ENCODE measurements around the gene TIAM1. TPM values are rescaled to one million over a fixed set of nuclear protein-coding genes. Genes with fewer than 3 reads are reported as not detected.

TIAM1 gene
- total RNA-seq, 2 experiments from 2014 or later: 34.9 to 38.5 TPM

- Mint-ChIP-seq H3K4me3 (no peak overlapping the region), H3K27me3 (no peaks in the 10 kb centered on the region), H3K4me1 (ENCODE audit: low read depth) (peaks cover 4% of the 10 kb centered on the region), H3K9me3 (no peaks in the 10 kb centered on the region), H3K27ac (no peak overlapping the region), H3K36me3 (ENCODE audit: low read depth) (peaks cover 60% of the 10 kb centered on the region)
- TF ChIP-seq, protein P1, sequence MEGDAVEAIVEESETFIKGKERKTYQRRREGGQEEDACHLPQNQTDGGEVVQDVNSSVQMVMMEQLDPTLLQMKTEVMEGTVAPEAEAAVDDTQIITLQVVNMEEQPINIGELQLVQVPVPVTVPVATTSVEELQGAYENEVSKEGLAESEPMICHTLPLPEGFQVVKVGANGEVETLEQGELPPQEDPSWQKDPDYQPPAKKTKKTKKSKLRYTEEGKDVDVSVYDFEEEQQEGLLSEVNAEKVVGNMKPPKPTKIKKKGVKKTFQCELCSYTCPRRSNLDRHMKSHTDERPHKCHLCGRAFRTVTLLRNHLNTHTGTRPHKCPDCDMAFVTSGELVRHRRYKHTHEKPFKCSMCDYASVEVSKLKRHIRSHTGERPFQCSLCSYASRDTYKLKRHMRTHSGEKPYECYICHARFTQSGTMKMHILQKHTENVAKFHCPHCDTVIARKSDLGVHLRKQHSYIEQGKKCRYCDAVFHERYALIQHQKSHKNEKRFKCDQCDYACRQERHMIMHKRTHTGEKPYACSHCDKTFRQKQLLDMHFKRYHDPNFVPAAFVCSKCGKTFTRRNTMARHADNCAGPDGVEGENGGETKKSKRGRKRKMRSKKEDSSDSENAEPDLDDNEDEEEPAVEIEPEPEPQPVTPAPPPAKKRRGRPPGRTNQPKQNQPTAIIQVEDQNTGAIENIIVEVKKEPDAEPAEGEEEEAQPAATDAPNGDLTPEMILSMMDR (IDR thresholded peaks at IDR 0.05): no peak
- intact Hi-C loops (cut with micrococcal nuclease): no loop called here
- DNase-seq (no peak), ATAC-seq (no peak)
- ChIA-PET POLR2A (interaction anchor here (1.0 kb wide), 1 partner anchor 36 kb away, joined by 3 read pairs; no protein-coding TSS in a partner anchor), CTCF (interaction anchor here (1.6 kb wide), 1 partner anchor 24 kb away, joined by 4 read pairs; no protein-coding TSS in a partner anchor)
Measured at GRCh38 chr21:31141389-31142000, 202.6 kb downstream of the TIAM1 start.

GRCh38 chr21:31140676-31141075, 203.4 kb downstream of the TIAM1 start:
- H3K27ac Mint-ChIP-seq: no peak overlapping the region
- no peaks in the 10 kb centered on the region for H3K9me3 Mint-ChIP-seq
- H3K36me3 Mint-ChIP-seq (ENCODE audit: low read depth): peaks cover 59% of the 10 kb centered on the region
- DNase-seq (no peak), ATAC-seq (no peak)
- TF ChIP-seq, protein P1 (IDR thresholded peaks at IDR 0.05): no peak
- intact Hi-C loops (cut with micrococcal nuclease): no loop called here
- no peaks in the 10 kb centered on the region for H3K27me3 Mint-ChIP-seq
- POLR2A ChIA-PET: interaction anchor here (1.0 kb wide), 1 partner anchor 36 kb away, joined by 3 read pairs; no protein-coding TSS in a partner anchor
- no peak overlapping the region for H3K4me3 Mint-ChIP-seq
- CTCF ChIA-PET: no interaction called here
- peaks cover 4% of the 10 kb centered on the region for H3K4me1 Mint-ChIP-seq (ENCODE audit: low read depth)

- Mint-ChIP-seq H3K9me3 (no peaks in the 10 kb centered on the region), H3K27ac (no peak overlapping the region), H3K4me3 (no peak overlapping the region), H3K27me3 (no peaks in the 10 kb centered on the region), H3K4me1 (ENCODE audit: low read depth) (peaks cover 7% of the 10 kb centered on the region), H3K36me3 (ENCODE audit: low read depth) (peaks cover 59% of the 10 kb centered on the region)
- intact Hi-C loops (cut with micrococcal nuclease): no loop called here
- ATAC-seq (no peak), DNase-seq (no peak)
- CTCF ChIA-PET: no interaction called here
- POLR2A ChIA-PET: no interaction called here
- TF ChIP-seq, protein P1 (IDR thresholded peaks at IDR 0.05): no peak
Measured at GRCh38 chr21:31140025-31140424, 204.0 kb downstream of the TIAM1 start.

- intact Hi-C loops (cut with micrococcal nuclease): no loop called here
- DNase-seq (no peak), ATAC-seq (no peak)
- H3K36me3 Mint-ChIP-seq (ENCODE audit: low read depth): peaks cover 71% of the 10 kb centered on the region
- H3K27me3 Mint-ChIP-seq: no peaks in the 10 kb centered on the region
- H3K4me1 Mint-ChIP-seq (ENCODE audit: low read depth): peaks cover 26% of the 10 kb centered on the region
- no peaks in the 10 kb centered on the region for H3K9me3 Mint-ChIP-seq
- TF ChIP-seq, protein P1 (IDR thresholded peaks at IDR 0.05): no peak
- CTCF ChIA-PET: no interaction called here
- POLR2A ChIA-PET: interaction anchor here (0.9 kb wide), 1 partner anchor 9 kb away, joined by 5 read pairs; no protein-coding TSS in a partner anchor
- no peak overlapping the region for H3K27ac Mint-ChIP-seq
- no peak overlapping the region for H3K4me3 Mint-ChIP-seq
Measured at GRCh38 chr21:31137960-31138359, 206.1 kb downstream of the TIAM1 start.

- TF ChIP-seq, protein P1 (IDR thresholded peaks at IDR 0.05): no peak
- POLR2A ChIA-PET: interaction anchor here (0.9 kb wide), 1 partner anchor 10 kb away, joined by 5 read pairs; no protein-coding TSS in a partner anchor
Measured at GRCh38 chr21:31136891-31137290, 207.2 kb downstream of the TIAM1 start.

More at GRCh38 chr21:31136891-31137290, 207.2 kb downstream of the TIAM1 start:
- ATAC-seq (no peak), DNase-seq (no peak)
- no peaks in the 10 kb centered on the region for H3K9me3 Mint-ChIP-seq
- H3K36me3 Mint-ChIP-seq (ENCODE audit: low read depth): peaks cover 79% of the 10 kb centered on the region
- intact Hi-C loops (cut with micrococcal nuclease): no loop called here
- no peak overlapping the region for H3K27ac Mint-ChIP-seq
- CTCF ChIA-PET: no interaction called here
- H3K4me1 Mint-ChIP-seq (ENCODE audit: low read depth): peaks cover 35% of the 10 kb centered on the region
- H3K4me3 Mint-ChIP-seq: no peak overlapping the region
- H3K27me3 Mint-ChIP-seq: no peaks in the 10 kb centered on the region
